ENCODE results near the gene BTBD9.

The BTBD9 gene

GRCh38 chr6:38498805-38499445 is 140.8 kb downstream of the BTBD9 start:
- TF ChIP-seq CTCF (conservative IDR thresholded peaks at IDR 0.05; ENCODE audit: low read depth, low read length): no peak
- no peak overlapping the region for H3K4me3 ChIP-seq (ENCODE audit: low read length)
- no peak for DNase-seq (ENCODE audit: low read depth)

GRCh38 chr6:38498085-38498484 is 141.6 kb downstream of the BTBD9 start:
- no peak for DNase-seq (ENCODE audit: low read depth)
- TF ChIP-seq CTCF (conservative IDR thresholded peaks at IDR 0.05; ENCODE audit: low read depth, low read length): no peak

GRCh38 chr6:38497546-38497945 is 142.2 kb downstream of the BTBD9 start:
- TF ChIP-seq CTCF (conservative IDR thresholded peaks at IDR 0.05; ENCODE audit: low read depth, low read length): no peak
- no peak overlapping the region for H3K4me3 ChIP-seq (ENCODE audit: low read length)
- DNase-seq (ENCODE audit: low read depth): no peak

More at GRCh38 chr6:38498085-38498484, 141.6 kb downstream of the BTBD9 start:
- H3K4me3 ChIP-seq (ENCODE audit: low read length): no peak overlapping the region

GRCh38 chr6:38495922-38496635 is 143.7 kb downstream of the BTBD9 start:
- no peak for DNase-seq (ENCODE audit: low read depth)
- no peak for TF ChIP-seq CTCF (conservative IDR thresholded peaks at IDR 0.05; ENCODE audit: low read depth, low read length)

GRCh38 chr6:38495518-38495917 is 144.2 kb downstream of the BTBD9 start:
- no peak for TF ChIP-seq CTCF (conservative IDR thresholded peaks at IDR 0.05; ENCODE audit: low read depth, low read length)
- no peak overlapping the region for H3K4me3 ChIP-seq (ENCODE audit: low read length)
- no peak for DNase-seq (ENCODE audit: low read depth)

More at GRCh38 chr6:38495922-38496635, 143.7 kb downstream of the BTBD9 start:
- H3K4me3 ChIP-seq (ENCODE audit: low read length): no peak overlapping the region

GRCh38 chr6:38493931-38494547 is 145.7 kb downstream of the BTBD9 start:
- no peak overlapping the region for H3K4me3 ChIP-seq (ENCODE audit: low read length)
- peak; percentile 74 for TF ChIP-seq CTCF (conservative IDR thresholded peaks at IDR 0.05; ENCODE audit: low read depth, low read length)
- DNase-seq (ENCODE audit: low read depth): no peak

Data from retinal pigment epithelial cell (primary cell).